Brain microvascular endothelial cell (primary cell): ENCODE data around the gene ADAMTS14.

Experiments used
- DNase-seq: peaks from one replicate; pipeline ENCODE4 v3.0.0-alpha.2; 2020
- H3K27ac ChIP-seq: fragments of 250-450 bp; sonication (Bioruptor Pico); 2 replicates; pipeline ENCODE4 v1.5.1; 2020; ENCODE audit warnings: mild to moderate bottlenecking, moderate library complexity
- H3K27me3 ChIP-seq: fragments of 250-450 bp; sonication (Bioruptor Pico); replicated peaks from 2 replicates; pipeline ENCODE4 v1.5.1; 2020; ENCODE audit warnings: mild to moderate bottlenecking
- H3K36me3 ChIP-seq: fragments of 250-450 bp; sonication (Bioruptor Pico); replicated peaks from 2 replicates; pipeline ENCODE4 v1.5.1; 2020; ENCODE audit warnings: mild to moderate bottlenecking
- H3K4me3 ChIP-seq: 2 replicates; pipeline ENCODE4 v1.5.1; 2011; ENCODE audit warnings: low read depth, mild to moderate bottlenecking, control low read depth, low read length, moderate library complexity
- in situ Hi-C: cut with HindIII; loops from 2 replicates; pipeline ENCODE4 v1.10.0; 2017; ENCODE audit warnings: low sequenced_read_pairs, low pct_ligation_motif_present
- TF ChIP-seq, protein P1 (sequence below): IDR thresholded peaks from 2 replicates; pipeline ENCODE4 v1.5.1; 2011; ENCODE audit warnings: low read depth, mild to moderate bottlenecking, moderate library complexity, low read length, control low read depth, inconsistent platforms; ENCODE audit errors: missing control alignments

Gene ADAMTS14

DNA sequence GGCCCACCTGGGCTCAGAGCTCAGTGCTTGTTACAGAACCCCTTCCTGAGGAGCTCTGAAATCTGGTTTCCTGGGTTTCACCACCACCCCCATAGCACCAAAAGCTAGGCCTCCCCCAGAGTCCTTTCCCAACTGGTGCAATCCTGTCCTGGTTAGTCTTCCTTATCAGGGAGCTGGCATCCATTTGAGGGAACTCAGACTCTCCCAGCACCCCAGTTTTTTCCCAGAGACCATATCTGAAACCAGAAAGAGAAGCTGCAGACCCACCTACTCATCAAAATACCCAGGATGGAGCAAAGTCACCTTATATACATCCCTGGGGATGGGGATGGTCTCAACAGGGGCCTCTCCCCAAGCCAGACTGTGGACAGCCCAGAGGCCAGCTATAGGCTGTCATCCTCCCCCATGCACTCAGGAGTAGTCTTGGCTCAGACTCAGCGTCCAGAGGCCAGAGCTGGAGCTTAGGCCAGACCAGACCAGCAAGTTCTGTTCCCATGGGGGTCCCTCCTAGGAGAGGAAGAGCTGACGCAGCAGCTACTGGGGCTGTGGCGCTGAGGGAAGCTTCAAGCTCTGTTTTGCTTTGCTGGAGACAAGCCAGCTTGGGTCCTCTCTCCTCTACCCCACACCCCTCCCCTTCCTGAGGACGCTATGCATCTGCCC is 109.9 kb downstream of the ADAMTS14 start:
- Histone ChIP-seq H3K27ac (no peak overlapping the region), H3K36me3 (no peaks in the 10 kb centered on the region), H3K4me3 (no peak overlapping the region), H3K27me3 (no peaks in the 10 kb centered on the region)
- TF ChIP-seq, protein P1, sequence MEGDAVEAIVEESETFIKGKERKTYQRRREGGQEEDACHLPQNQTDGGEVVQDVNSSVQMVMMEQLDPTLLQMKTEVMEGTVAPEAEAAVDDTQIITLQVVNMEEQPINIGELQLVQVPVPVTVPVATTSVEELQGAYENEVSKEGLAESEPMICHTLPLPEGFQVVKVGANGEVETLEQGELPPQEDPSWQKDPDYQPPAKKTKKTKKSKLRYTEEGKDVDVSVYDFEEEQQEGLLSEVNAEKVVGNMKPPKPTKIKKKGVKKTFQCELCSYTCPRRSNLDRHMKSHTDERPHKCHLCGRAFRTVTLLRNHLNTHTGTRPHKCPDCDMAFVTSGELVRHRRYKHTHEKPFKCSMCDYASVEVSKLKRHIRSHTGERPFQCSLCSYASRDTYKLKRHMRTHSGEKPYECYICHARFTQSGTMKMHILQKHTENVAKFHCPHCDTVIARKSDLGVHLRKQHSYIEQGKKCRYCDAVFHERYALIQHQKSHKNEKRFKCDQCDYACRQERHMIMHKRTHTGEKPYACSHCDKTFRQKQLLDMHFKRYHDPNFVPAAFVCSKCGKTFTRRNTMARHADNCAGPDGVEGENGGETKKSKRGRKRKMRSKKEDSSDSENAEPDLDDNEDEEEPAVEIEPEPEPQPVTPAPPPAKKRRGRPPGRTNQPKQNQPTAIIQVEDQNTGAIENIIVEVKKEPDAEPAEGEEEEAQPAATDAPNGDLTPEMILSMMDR, result no peak
- in situ Hi-C loops, result no loop called here
- DNase-seq, result no peak

DNA sequence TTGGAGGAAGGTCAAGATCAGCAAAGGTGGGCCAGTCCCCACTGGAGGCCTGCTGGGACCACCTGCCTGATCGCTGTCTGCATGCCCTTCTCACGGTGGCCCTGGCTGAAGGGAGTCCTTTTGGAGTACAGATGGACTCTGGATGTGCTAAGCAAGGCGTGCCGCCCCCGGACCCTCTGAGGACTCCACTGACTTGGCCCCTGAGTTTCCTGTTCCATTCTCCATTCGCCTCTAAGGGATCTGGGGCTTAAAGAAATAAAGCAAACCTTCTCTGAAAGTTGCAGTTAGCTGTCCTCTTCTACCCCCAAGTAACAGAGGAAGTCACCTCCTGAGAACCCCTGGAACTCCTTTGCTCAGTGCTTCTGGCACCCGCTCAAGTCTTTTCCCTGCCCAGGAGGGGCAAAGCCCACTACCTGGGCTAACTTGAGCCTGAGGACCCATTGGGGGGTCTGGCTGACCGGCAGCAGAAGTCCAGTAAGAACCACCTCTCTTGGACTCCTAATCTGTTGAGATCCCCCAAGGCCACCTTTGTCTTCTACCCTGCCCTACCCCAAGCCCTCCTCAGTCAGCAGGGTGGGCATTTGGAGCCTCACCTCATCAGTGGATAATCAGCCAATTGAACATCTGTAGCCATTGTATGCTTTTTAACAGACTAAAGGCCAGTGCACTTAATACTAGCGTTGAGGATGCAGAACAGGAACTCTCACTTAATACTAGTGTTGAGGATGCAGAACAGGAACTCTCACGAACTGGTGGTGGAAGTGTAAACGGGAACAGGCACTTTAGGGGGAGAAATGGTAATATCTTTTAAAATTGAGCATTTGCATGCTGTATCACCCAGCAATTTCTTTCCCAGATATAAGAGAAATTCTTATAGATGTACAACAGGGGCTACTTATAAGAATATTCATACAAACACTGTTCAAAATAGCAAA is 110.7 kb downstream of the ADAMTS14 start:
- in situ Hi-C loops, result no loop called here
- H3K27me3 ChIP-seq, result no peaks in the 10 kb centered on the region

GRCh38 chr10:70784016-70784415 is 111.7 kb downstream of the ADAMTS14 start:
- Histone ChIP-seq H3K4me3 (no peak overlapping the region), H3K27ac (no peak overlapping the region), H3K27me3 (no peaks in the 10 kb centered on the region), H3K36me3 (no peaks in the 10 kb centered on the region)
- in situ Hi-C loops, result no loop called here
- DNase-seq, result no peak
- TF ChIP-seq, protein P1, result no peak

More for the DNA sequence above, 110.7 kb downstream of the ADAMTS14 start:
- no peak overlapping the region for H3K27ac ChIP-seq
- H3K36me3 ChIP-seq, result no peaks in the 10 kb centered on the region
- no peak overlapping the region for H3K4me3 ChIP-seq
- DNase-seq, result no peak
- TF ChIP-seq, protein P1, result no peak

DNA sequence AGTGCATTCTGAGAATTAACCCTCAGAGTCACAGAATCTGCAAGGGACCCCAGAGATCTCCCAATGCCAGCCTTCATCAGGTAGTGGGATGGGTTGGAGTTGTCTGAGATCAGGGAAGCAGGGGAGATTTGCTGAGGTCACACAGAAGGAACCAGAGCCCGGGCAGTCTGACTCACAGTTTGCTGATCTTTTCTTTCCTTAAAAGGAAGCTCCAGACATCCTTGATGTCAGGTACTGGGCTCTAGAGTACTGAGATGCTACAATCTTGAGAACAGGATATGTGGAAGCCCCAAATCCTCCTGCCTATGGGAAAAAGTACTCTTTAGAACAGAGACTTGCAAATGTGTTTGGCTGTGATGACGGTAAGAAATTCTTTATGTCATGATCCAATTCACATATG is 112.2 kb downstream of the ADAMTS14 start:
- Histone ChIP-seq H3K27me3 (no peaks in the 10 kb centered on the region), H3K4me3 (no peak overlapping the region), H3K27ac (no peak overlapping the region), H3K36me3 (no peaks in the 10 kb centered on the region)
- TF ChIP-seq, protein P1, result no peak
- DNase-seq, result peak; percentile 25
- in situ Hi-C loops, result no loop called here

DNA sequence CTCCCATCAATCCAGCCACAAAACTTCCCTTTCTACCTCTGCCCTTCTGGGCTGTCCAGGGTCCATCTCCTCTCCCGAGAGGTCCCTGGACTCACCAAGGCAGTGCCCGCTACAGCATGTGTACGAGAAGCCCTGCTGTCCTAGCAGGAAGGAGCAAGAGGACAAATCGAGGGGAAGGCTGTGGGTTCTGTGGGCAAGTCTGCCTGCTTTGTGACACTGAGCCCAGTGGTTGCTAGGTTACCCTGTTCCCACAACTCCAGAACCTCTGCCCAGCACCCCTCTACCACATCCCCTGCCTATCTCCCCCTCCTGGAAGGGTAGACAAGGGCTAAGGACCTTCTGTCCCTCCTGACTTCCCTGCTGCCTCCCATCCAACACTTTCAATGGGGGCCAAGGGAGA is 112.9 kb downstream of the ADAMTS14 start, which contains the start of gene TBATA:
TSS of gene TBATA (minus strand) at position 188 of the 400 bp plus-strand sequence. CDS start 1,998 bp downstream, outside the sequence.
- TF ChIP-seq, protein P1, result no peak
- Histone ChIP-seq H3K27me3 (no peaks in the 10 kb centered on the region), H3K27ac (no peak within 1 kb of the TSS), H3K4me3 (no peak within 1 kb of the TSS), H3K36me3 (no peaks in the 10 kb centered on the region)
- no peak for DNase-seq
- in situ Hi-C loops, result no loop called here
